ENCODE results near the gene ISOC2. TPM values are rescaled to one million over a fixed set of nuclear protein-coding genes. Genes with fewer than 3 reads are reported as not detected.
A peak's percentile ranks its signal among the peaks of the same experiment; 100 is the strongest.

ISOC2 gene
- total RNA-seq, 1 donor from 2014 or later: 55.2 TPM

GRCh38 chr19:55491546-55492360 lies 30.3 kb upstream of the ISOC2 start:
- ATAC-seq (no peak), DNase-seq (ENCODE audit: missing footprints) (peak; percentile 62)
- intact Hi-C loops (cut with DNase I): no loop called here

GRCh38 chr19:55490478-55491432 lies 29.3 kb upstream of the ISOC2 start:
- ATAC-seq (no peak), DNase-seq (ENCODE audit: missing footprints) (peak; percentile 53)
- intact Hi-C loops (cut with DNase I): no loop called here

- DNase-seq (ENCODE audit: missing footprints): peak; percentile 55
- intact Hi-C loops (cut with DNase I): no loop called here
- no peak for ATAC-seq
Observed at GRCh38 chr19:55489711-55490477, 28.5 kb upstream of the ISOC2 start.

- intact Hi-C loops (cut with DNase I): no loop called here
- DNase-seq (ENCODE audit: missing footprints) (peak; percentile 69), ATAC-seq (no peak)
Observed at GRCh38 chr19:55488986-55489710, 27.7 kb upstream of the ISOC2 start.

GRCh38 chr19:55487924-55488687 lies 26.7 kb upstream of the ISOC2 start, which contains the start of gene SSC5D:
Gene SSC5D (plus strand): TSS chr19:55488436. CDS start chr19:55488590, 154 bp downstream.
- ATAC-seq: peak; percentile 3

GRCh38 chr19:55486971-55487923 lies 25.8 kb upstream of the ISOC2 start:
- ATAC-seq: peak; percentile 51
- peak; percentile 81 for DNase-seq (ENCODE audit: missing footprints)
- intact Hi-C loops (cut with DNase I): no loop called here

More at GRCh38 chr19:55487924-55488687, 26.7 kb upstream of the ISOC2 start, which contains the start of gene SSC5D:
- peak; percentile 78 for DNase-seq (ENCODE audit: missing footprints)
- intact Hi-C loops (cut with DNase I): no loop called here

GRCh38 chr19:55486043-55486970 lies 24.9 kb upstream of the ISOC2 start:
- ATAC-seq (no peak), DNase-seq (ENCODE audit: missing footprints) (peak; percentile 70)
- intact Hi-C loops (cut with DNase I): no loop called here

GRCh38 chr19:55485439-55486011 lies 24.1 kb upstream of the ISOC2 start:
- ATAC-seq: no peak
- peak; percentile 67 for DNase-seq (ENCODE audit: missing footprints)
- intact Hi-C loops (cut with DNase I): no loop called here

- ATAC-seq (peak; percentile 37), DNase-seq (ENCODE audit: missing footprints) (peak; percentile 76)
- intact Hi-C loops (cut with DNase I): no loop called here
Observed at GRCh38 chr19:55484593-55485438, 23.4 kb upstream of the ISOC2 start, which contains the start of gene NAT14. Gene NAT14 (plus strand): TSS chr19:55485188. CDS start chr19:55485709, 521 bp downstream.

- intact Hi-C loops (cut with DNase I): no loop called here
- peak; percentile 57 for DNase-seq (ENCODE audit: missing footprints)
- ATAC-seq: no peak
Observed at GRCh38 chr19:55483706-55484592, 22.5 kb upstream of the ISOC2 start.

- ATAC-seq (no peak), DNase-seq (ENCODE audit: missing footprints) (peak; percentile 66)
- intact Hi-C loops (cut with DNase I): no loop called here
Observed at GRCh38 chr19:55482967-55483705, 21.7 kb upstream of the ISOC2 start.

GRCh38 chr19:55482156-55482961 lies 20.9 kb upstream of the ISOC2 start:
- ATAC-seq (no peak), DNase-seq (ENCODE audit: missing footprints) (peak; percentile 67)
- intact Hi-C loops (cut with DNase I): no loop called here
